DMS114 treated with DMSO at 0.1 percent for 48 hours (cell line): ENCODE measurements around the gene PDE9A.

Experiments
- DNase-seq: peaks from one replicate; lab custom pipeline; 2025; ENCODE audit not compliant: unreplicated experiment; lab: John Stamatoyannopoulos, UW

PDE9A gene

GRCh38 chr21:42684109-42684916 lies 30.9 kb downstream of the PDE9A start:
- no peak for DNase-seq

GRCh38 chr21:42685036-42685435 lies 31.6 kb downstream of the PDE9A start:
- DNase-seq: no peak

- DNase-seq: no peak
Observed at GRCh38 chr21:42685954-42686500, 32.6 kb downstream of the PDE9A start.

GRCh38 chr21:42687796-42688195 lies 34.4 kb downstream of the PDE9A start:
- no peak for DNase-seq

- DNase-seq: no peak
Observed at GRCh38 chr21:42688226-42688840, 34.9 kb downstream of the PDE9A start.

- no peak for DNase-seq
Observed at GRCh38 chr21:42688841-42689371, 35.5 kb downstream of the PDE9A start.

GRCh38 chr21:42690586-42690985 lies 37.2 kb downstream of the PDE9A start:
- DNase-seq: no peak

GRCh38 chr21:42691901-42692559 lies 38.6 kb downstream of the PDE9A start:
- no peak for DNase-seq

GRCh38 chr21:42692688-42693087 lies 39.3 kb downstream of the PDE9A start:
- DNase-seq: no peak

- DNase-seq: no peak
Observed at GRCh38 chr21:42694751-42695696, 41.6 kb downstream of the PDE9A start.

GRCh38 chr21:42695697-42696380 lies 42.4 kb downstream of the PDE9A start:
- DNase-seq: no peak

GRCh38 chr21:42696501-42697040 lies 43.1 kb downstream of the PDE9A start:
- no peak for DNase-seq

- no peak for DNase-seq
Observed at GRCh38 chr21:42698733-42699132, 45.3 kb downstream of the PDE9A start.

- DNase-seq: no peak
Observed at GRCh38 chr21:42699196-42699595, 45.8 kb downstream of the PDE9A start.

GRCh38 chr21:42701706-42702456 lies 48.5 kb downstream of the PDE9A start:
- DNase-seq: no peak

GRCh38 chr21:42702720-42703119 lies 49.3 kb downstream of the PDE9A start:
- DNase-seq: no peak

- no peak for DNase-seq
Observed at GRCh38 chr21:42703136-42703908, 49.9 kb downstream of the PDE9A start.

GRCh38 chr21:42703965-42704364 lies 50.5 kb downstream of the PDE9A start:
- no peak for DNase-seq
